Osteoblast (primary cell): ENCODE measurements around the gene CUX1. TPM values are rescaled to one million over a fixed set of nuclear protein-coding genes. Genes with fewer than 3 reads are reported as not detected.
"Not testable (repeated sequence)": the region's sequence is repeated elsewhere in the genome, so short reads cannot be mapped to it uniquely, and the experiment has no call there.

Source experiments
- DNase-seq: peaks from one replicate; pipeline ENCODE4 v3.0.0; 2011; ENCODE audit warnings: low spot score, mixed read lengths; ENCODE audit not compliant: insufficient read length; ENCODE audit errors: missing footprints
- H2AFZ ChIP-seq: 2 replicates; pipeline ENCODE4 v1.6.0; 2011; ENCODE audit warnings: mild to moderate bottlenecking, low read length
- H3K27ac ChIP-seq: 2 replicates; pipeline ENCODE4 v1.5.1; 2011; ENCODE audit warnings: mild to moderate bottlenecking, low read depth, low read length, moderate library complexity
- H3K27me3 ChIP-seq: 2 replicates; pipeline ENCODE4 v1.6.0; 2012; ENCODE audit warnings: mild to moderate bottlenecking, control low read depth, inconsistent platforms, low read length, moderate library complexity; ENCODE audit not compliant: insufficient read depth
- H3K36me3 ChIP-seq: 2 replicates; pipeline ENCODE4 v1.5.1; 2011; ENCODE audit warnings: mild to moderate bottlenecking, low read length, control low read depth, moderate library complexity; ENCODE audit not compliant: insufficient read depth
- H3K4me1 ChIP-seq: 2 replicates; pipeline ENCODE4 v1.5.1; 2011; ENCODE audit warnings: mild to moderate bottlenecking, low read length, control low read depth, moderate library complexity; ENCODE audit not compliant: insufficient read depth
- H3K4me2 ChIP-seq: 2 replicates; pipeline ENCODE4 v1.6.0; 2011; ENCODE audit warnings: mild to moderate bottlenecking, low read length; ENCODE audit not compliant: insufficient read depth
- H3K4me3 ChIP-seq: fragments of 200-600 bp; sonication (generic); 3 replicates; pipeline ENCODE4 v1.5.1; 2012; ENCODE audit warnings: mild to moderate bottlenecking, low read length, inconsistent platforms; ENCODE audit not compliant: insufficient read depth
- H3K79me2 ChIP-seq: 2 replicates; pipeline ENCODE4 v1.6.0; 2012; ENCODE audit warnings: mild to moderate bottlenecking, low read length, control low read depth, inconsistent platforms; ENCODE audit not compliant: insufficient read depth
- H3K9me3 ChIP-seq: 2 replicates; pipeline ENCODE4 v1.5.1; 2011; ENCODE audit warnings: low read depth, low read length, control low read depth
- H4K20me1 ChIP-seq: 2 replicates; pipeline ENCODE4 v1.6.0; 2012; ENCODE audit warnings: mild to moderate bottlenecking, low read length, control low read depth; ENCODE audit not compliant: insufficient read depth
- CTCF ChIP-seq: IDR thresholded peaks from 2 replicates; pipeline ENCODE4 v1.5.1; 2011; ENCODE audit warnings: mild to moderate bottlenecking, low read depth, low read length, moderate library complexity; ENCODE audit errors: extremely low read depth
- total RNA-seq: library from RNA; depleted of rRNA; stranded (reverse); fragments of >200 nt; gene quantifications from 2 replicates; pipeline ENCODE4 v1.2.3, GENCODE V29; 2012

The CUX1 gene
- total RNA-seq, 1 donor: 41.6 TPM

GRCh38 chr7:101882595-101883564 is 65.5 kb downstream of the CUX1 start:
- peaks cover 30% of the 10 kb centered on the region for H3K4me1 ChIP-seq
- peak overlapping the region; percentile 81 for H3K4me2 ChIP-seq
- H2AFZ ChIP-seq: no peak overlapping the region
- no peaks in the 10 kb centered on the region for H3K9me3 ChIP-seq
- H4K20me1 ChIP-seq: peaks cover 9% of the 10 kb centered on the region
- H3K4me3 ChIP-seq: peak overlapping the region; percentile 51
- no peaks in the 10 kb centered on the region for H3K27me3 ChIP-seq
- peaks cover 63% of the 10 kb centered on the region for H3K79me2 ChIP-seq
- no peaks in the 10 kb centered on the region for H3K36me3 ChIP-seq
- peak; percentile 93 for DNase-seq
- peak overlapping the region; percentile 100 for H3K27ac ChIP-seq
- TF ChIP-seq CTCF: no peak

- no peak for TF ChIP-seq CTCF
- H3K9me3 ChIP-seq: no peaks in the 10 kb centered on the region
- DNase-seq: no peak
- no peak overlapping the region for H3K4me3 ChIP-seq
- no peak overlapping the region for H2AFZ ChIP-seq
- no peaks in the 10 kb centered on the region for H3K27me3 ChIP-seq
- no peak overlapping the region for H3K27ac ChIP-seq
- peaks cover 30% of the 10 kb centered on the region for H3K4me1 ChIP-seq
- peaks cover 14% of the 10 kb centered on the region for H4K20me1 ChIP-seq
- no peaks in the 10 kb centered on the region for H3K36me3 ChIP-seq
- H3K79me2 ChIP-seq: peaks cover 64% of the 10 kb centered on the region
- no peak overlapping the region for H3K4me2 ChIP-seq
Observed at GRCh38 chr7:101884671-101885596, 67.5 kb downstream of the CUX1 start.

GRCh38 chr7:101885597-101885955 is 68.2 kb downstream of the CUX1 start:
- Histone ChIP-seq H3K36me3 (no peaks in the 10 kb centered on the region), H2AFZ (no peak overlapping the region), H3K27me3 (no peaks in the 10 kb centered on the region), H4K20me1 (peaks cover 14% of the 10 kb centered on the region), H3K4me1 (peaks cover 28% of the 10 kb centered on the region), H3K9me3 (no peaks in the 10 kb centered on the region), H3K27ac (no peak overlapping the region), H3K4me3 (no peak overlapping the region), H3K4me2 (no peak overlapping the region), H3K79me2 (peaks cover 67% of the 10 kb centered on the region)
- TF ChIP-seq CTCF: no peak
- no peak for DNase-seq

- not testable (repeated sequence) for H2AFZ ChIP-seq, H3K4me2 ChIP-seq, H3K27ac ChIP-seq, H3K4me3 ChIP-seq, H3K9me3 ChIP-seq, H3K27me3 ChIP-seq, H3K36me3 ChIP-seq, DNase-seq
- Histone ChIP-seq H3K79me2 (peaks cover 79% of the 10 kb centered on the region), H4K20me1 (peaks cover 22% of the 10 kb centered on the region), H3K4me1 (peaks cover 12% of the 10 kb centered on the region)
Observed at GRCh38 chr7:101887352-101887751, 69.9 kb downstream of the CUX1 start.

GRCh38 chr7:101888564-101888963 is 71.1 kb downstream of the CUX1 start:
- H3K36me3 ChIP-seq, H3K4me1 ChIP-seq: not testable (repeated sequence)
- peaks cover 85% of the 10 kb centered on the region for H3K79me2 ChIP-seq

More at GRCh38 chr7:101888564-101888963, 71.1 kb downstream of the CUX1 start:
- H3K4me2 ChIP-seq, H3K27me3 ChIP-seq, H3K9me3 ChIP-seq, DNase-seq, H2AFZ ChIP-seq, H3K27ac ChIP-seq, H3K4me3 ChIP-seq: not testable (repeated sequence)
- peaks cover 24% of the 10 kb centered on the region for H4K20me1 ChIP-seq
